ENCODE results near the gene DGCR2. TPM values are rescaled to one million over a fixed set of nuclear protein-coding genes. Genes with fewer than 3 reads are reported as not detected.

DGCR2 gene
- total RNA-seq, 1 experiment from 2014 or later = 41.1 TPM

DNA sequence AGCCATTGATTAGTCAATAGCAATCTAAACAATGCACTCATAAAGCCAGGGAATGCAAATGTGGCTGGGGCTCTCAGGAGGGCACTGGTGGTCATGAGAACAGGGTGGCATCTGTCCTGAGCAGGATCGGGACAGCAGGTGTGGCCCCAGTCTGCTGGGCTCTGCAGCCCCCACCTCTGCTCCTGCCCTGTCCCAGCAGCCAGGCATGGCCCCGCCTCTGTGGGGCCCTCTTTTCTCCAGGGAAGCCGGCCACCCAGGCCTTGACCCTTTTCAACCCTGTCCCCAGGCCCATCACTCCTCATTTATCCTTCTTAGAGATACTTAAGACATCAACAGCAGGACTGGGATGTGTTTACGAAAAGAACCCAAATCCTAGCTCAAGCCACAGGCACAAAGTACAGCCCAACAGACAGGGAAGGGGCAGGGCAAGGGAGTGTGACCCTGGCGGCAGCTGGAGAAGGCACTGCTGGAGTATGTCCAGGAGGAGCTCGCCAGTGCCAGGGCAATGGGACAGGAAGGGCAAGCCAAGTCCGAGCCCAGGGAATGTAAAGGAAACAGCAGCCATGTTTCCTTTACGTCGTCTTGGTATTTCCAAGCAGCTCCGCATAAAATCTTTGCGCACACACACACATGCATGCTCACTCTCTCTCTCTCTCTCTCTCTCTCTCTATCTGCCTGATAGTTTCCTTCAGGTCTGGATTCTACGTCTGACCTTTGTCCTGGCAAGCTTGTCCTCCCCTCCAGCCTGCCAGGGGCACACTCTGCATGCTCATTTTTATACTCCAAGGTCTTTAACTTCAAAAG lies 59.9 kb downstream of the DGCR2 start:
- no peaks in the 10 kb centered on the region for H3K9me3 ChIP-seq (ENCODE audit: low read depth, low read length, poor library complexity, severe bottlenecking)
- no TSS peak for BruUV-seq (replicated peaks)
- no peak for DNase-seq (ENCODE audit: low spot score)
- no peaks in the 10 kb centered on the region for H3K4me1 ChIP-seq (ENCODE audit: insufficient read depth, low read length, poor library complexity, severe bottlenecking)
- H3K27ac ChIP-seq (ENCODE audit: low read depth, low read length, poor library complexity, severe bottlenecking) = no peak overlapping the region
- no peaks in the 10 kb centered on the region for H3K27me3 ChIP-seq (replicated peaks; ENCODE audit: insufficient read depth, low read depth, low read length, poor library complexity)
- H3K36me3 ChIP-seq (ENCODE audit: insufficient read depth, low read length, poor library complexity, severe bottlenecking) = peaks cover 35% of the 10 kb centered on the region
- ChIA-PET POLR2A (ENCODE audit: low non-redundant PET) (no interaction called here), CTCF (no interaction called here)
- H3K4me3 ChIP-seq (ENCODE audit: low read depth, low read length, poor library complexity, severe bottlenecking) = no peak overlapping the region
- no peak for TF ChIP-seq EZH2 (IDR thresholded peaks at IDR 0.05; ENCODE audit: borderline replicate concordance, low read depth, low read length, poor library complexity, severe bottlenecking)
- TF ChIP-seq, protein P1, sequence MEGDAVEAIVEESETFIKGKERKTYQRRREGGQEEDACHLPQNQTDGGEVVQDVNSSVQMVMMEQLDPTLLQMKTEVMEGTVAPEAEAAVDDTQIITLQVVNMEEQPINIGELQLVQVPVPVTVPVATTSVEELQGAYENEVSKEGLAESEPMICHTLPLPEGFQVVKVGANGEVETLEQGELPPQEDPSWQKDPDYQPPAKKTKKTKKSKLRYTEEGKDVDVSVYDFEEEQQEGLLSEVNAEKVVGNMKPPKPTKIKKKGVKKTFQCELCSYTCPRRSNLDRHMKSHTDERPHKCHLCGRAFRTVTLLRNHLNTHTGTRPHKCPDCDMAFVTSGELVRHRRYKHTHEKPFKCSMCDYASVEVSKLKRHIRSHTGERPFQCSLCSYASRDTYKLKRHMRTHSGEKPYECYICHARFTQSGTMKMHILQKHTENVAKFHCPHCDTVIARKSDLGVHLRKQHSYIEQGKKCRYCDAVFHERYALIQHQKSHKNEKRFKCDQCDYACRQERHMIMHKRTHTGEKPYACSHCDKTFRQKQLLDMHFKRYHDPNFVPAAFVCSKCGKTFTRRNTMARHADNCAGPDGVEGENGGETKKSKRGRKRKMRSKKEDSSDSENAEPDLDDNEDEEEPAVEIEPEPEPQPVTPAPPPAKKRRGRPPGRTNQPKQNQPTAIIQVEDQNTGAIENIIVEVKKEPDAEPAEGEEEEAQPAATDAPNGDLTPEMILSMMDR (conservative IDR thresholded peaks at IDR 0.05; ENCODE audit: low read depth, low read length) = no peak
- intact Hi-C loops (cut with micrococcal nuclease; ENCODE audit: unreplicated experiment) = no loop called here

DNA sequence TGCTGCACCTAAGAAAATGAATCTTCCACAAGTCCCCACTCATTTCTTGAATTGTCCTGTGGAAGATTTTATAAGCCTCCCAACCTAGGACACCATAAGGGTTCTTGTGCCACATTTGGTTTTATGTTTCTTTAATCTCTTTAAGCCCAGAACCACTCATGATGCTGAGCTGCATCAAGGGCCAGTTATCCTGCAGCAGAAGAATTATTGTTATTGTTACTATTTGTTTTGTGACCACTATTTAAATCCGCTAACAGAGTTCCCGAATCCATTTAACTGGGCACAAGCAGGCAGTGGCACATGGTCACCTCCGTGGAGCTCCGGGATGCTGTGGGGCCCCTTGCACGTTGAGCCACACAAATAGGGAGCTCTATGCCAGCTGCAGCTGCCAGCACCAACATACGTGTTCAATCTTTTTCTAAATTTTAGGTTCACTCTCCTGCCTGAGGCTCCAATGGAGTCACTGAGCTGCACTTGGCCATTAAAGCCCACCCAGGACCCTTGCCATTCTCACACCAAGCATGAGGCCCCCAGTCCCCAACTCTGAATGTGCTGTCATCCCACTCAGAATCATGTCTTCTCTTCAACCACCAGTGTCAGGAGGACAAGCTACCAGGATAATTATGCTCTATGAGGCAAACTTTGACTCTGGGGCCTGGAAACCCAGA lies 60.6 kb downstream of the DGCR2 start:
- Histone ChIP-seq H3K9me3 (ENCODE audit: low read depth, low read length, poor library complexity, severe bottlenecking) (no peaks in the 10 kb centered on the region), H3K4me1 (ENCODE audit: insufficient read depth, low read length, poor library complexity, severe bottlenecking) (no peaks in the 10 kb centered on the region), H3K36me3 (ENCODE audit: insufficient read depth, low read length, poor library complexity, severe bottlenecking) (peaks cover 30% of the 10 kb centered on the region), H3K27ac (ENCODE audit: low read depth, low read length, poor library complexity, severe bottlenecking) (no peak overlapping the region), H3K4me3 (ENCODE audit: low read depth, low read length, poor library complexity, severe bottlenecking) (no peak overlapping the region), H3K27me3 (replicated peaks; ENCODE audit: insufficient read depth, low read depth, low read length, poor library complexity) (no peaks in the 10 kb centered on the region)
- CTCF ChIA-PET = no interaction called here
- TF ChIP-seq, protein P1 (conservative IDR thresholded peaks at IDR 0.05; ENCODE audit: low read depth, low read length) = no peak
- no peak for TF ChIP-seq EZH2 (IDR thresholded peaks at IDR 0.05; ENCODE audit: borderline replicate concordance, low read depth, low read length, poor library complexity, severe bottlenecking)
- no TSS peak for BruUV-seq (replicated peaks)
- DNase-seq (ENCODE audit: low spot score) = no peak
- intact Hi-C loops (cut with micrococcal nuclease; ENCODE audit: unreplicated experiment) = no loop called here
- POLR2A ChIA-PET (ENCODE audit: low non-redundant PET) = no interaction called here

DNA sequence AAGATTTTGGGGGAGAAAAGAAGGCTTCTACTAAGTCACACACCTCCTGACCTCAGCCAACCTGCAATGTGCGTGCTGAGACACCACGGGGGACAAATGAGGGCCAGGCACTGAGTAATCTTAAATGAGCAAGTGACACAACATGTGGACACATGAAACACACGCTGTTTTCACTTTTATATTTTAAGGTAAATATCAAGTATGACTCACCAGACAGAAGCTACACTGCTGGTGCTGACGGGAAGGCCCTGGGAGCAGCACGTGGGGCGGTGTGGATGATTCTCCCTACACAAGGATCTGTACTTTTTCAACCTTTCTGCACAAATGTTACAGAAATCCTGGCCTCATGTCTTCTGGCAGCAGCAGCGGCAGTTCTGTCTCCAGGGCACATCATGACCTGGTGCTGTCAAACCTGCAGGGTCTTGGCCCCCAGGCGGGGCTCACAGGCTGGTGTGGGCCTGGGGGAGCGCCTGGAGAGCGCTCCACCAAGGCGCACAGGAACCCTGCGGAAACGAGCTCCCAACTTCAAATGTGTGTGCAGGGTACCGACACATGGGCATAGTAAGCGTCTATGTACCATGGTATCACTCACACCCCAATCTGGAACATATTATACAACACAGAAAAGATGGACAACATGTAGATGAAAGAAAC lies 61.7 kb downstream of the DGCR2 start:
- DNase-seq (ENCODE audit: low spot score) = no peak
- ChIA-PET POLR2A (ENCODE audit: low non-redundant PET) (interaction anchor here (0.6 kb wide), 1 partner anchor 12 kb away, joined by 3 read pairs; no protein-coding TSS in a partner anchor), CTCF (no interaction called here)
- H3K9me3 ChIP-seq (ENCODE audit: low read depth, low read length, poor library complexity, severe bottlenecking) = no peaks in the 10 kb centered on the region
- no peak overlapping the region for H3K27ac ChIP-seq (ENCODE audit: low read depth, low read length, poor library complexity, severe bottlenecking)
- no peak overlapping the region for H3K4me3 ChIP-seq (ENCODE audit: low read depth, low read length, poor library complexity, severe bottlenecking)
- intact Hi-C loops (cut with micrococcal nuclease; ENCODE audit: unreplicated experiment) = no loop called here
- peaks cover 23% of the 10 kb centered on the region for H3K36me3 ChIP-seq (ENCODE audit: insufficient read depth, low read length, poor library complexity, severe bottlenecking)
- BruUV-seq (replicated peaks) = no TSS peak
- no peaks in the 10 kb centered on the region for H3K27me3 ChIP-seq (replicated peaks; ENCODE audit: insufficient read depth, low read depth, low read length, poor library complexity)
- no peak for TF ChIP-seq EZH2 (IDR thresholded peaks at IDR 0.05; ENCODE audit: borderline replicate concordance, low read depth, low read length, poor library complexity, severe bottlenecking)
- TF ChIP-seq, protein P1 (conservative IDR thresholded peaks at IDR 0.05; ENCODE audit: low read depth, low read length) = no peak
- no peaks in the 10 kb centered on the region for H3K4me1 ChIP-seq (ENCODE audit: insufficient read depth, low read length, poor library complexity, severe bottlenecking)
